GM19025 (cell line): ENCODE results near the gene POLD1.

ENCODE experiments used
- ATAC-seq: cut with Tn5 transposase; IDR thresholded peaks from one replicate; pipeline ENCODE4 v1.9.1; 2021; ENCODE audit warnings: mild to moderate bottlenecking, low read depth, moderate library complexity; ENCODE audit not compliant: unreplicated experiment

The POLD1 gene

GRCh38 chr19:50365434-50366306, 18.5 kb upstream of the POLD1 start, which contains the start of gene NAPSA:
Gene NAPSA, minus strand, starts transcription at chr19:50365639. Its CDS starts 18 bp downstream, at chr19:50365621.
- ATAC-seq = no peak

GRCh38 chr19:50368649-50369570, 15.2 kb upstream of the POLD1 start:
- ATAC-seq = no peak

- no peak for ATAC-seq
Observed at GRCh38 chr19:50371914-50372475, 12.2 kb upstream of the POLD1 start.

- ATAC-seq = peak; percentile 86
Observed at GRCh38 chr19:50376166-50377050, 7.7 kb upstream of the POLD1 start, which contains the start of gene NR1H2. Gene NR1H2, plus strand, starts transcription at chr19:50376457. Its CDS starts 1,149 bp downstream, at chr19:50377606.

GRCh38 chr19:50377051-50377461, 7.1 kb upstream of the POLD1 start:
- no peak for ATAC-seq

GRCh38 chr19:50377517-50377916, 6.6 kb upstream of the POLD1 start:
- no peak for ATAC-seq

GRCh38 chr19:50378169-50378862, 5.8 kb upstream of the POLD1 start:
- ATAC-seq = no peak

- no peak for ATAC-seq
Observed at GRCh38 chr19:50378863-50379236, 5.3 kb upstream of the POLD1 start.

- no peak for ATAC-seq
Observed at GRCh38 chr19:50379602-50380001, 4.5 kb upstream of the POLD1 start.

GRCh38 chr19:50380137-50380536, 4.0 kb upstream of the POLD1 start:
- ATAC-seq = no peak

GRCh38 chr19:50380751-50381151, 3.4 kb upstream of the POLD1 start:
- no peak for ATAC-seq

GRCh38 chr19:50381881-50382729, 2.0 kb upstream of the POLD1 start:
- ATAC-seq = no peak

- ATAC-seq = no peak
Observed at GRCh38 chr19:50383001-50383851, 921 bp upstream of the POLD1 start.

- ATAC-seq = no peak
Observed at GRCh38 chr19:50384685-50385535, 763 bp downstream of the POLD1 start.

- no peak for ATAC-seq
Observed at GRCh38 chr19:50387176-50387867, 3.2 kb downstream of the POLD1 start.

GRCh38 chr19:50387868-50388245, 3.7 kb downstream of the POLD1 start:
- no peak for ATAC-seq
